HEK293 (cell line): ENCODE measurements around the gene MACF1.
A peak's percentile ranks its signal among the peaks of the same experiment; 100 is the strongest.

Source experiments
- ATF2 ChIP-seq: fragments of 450-650 bp; formaldehyde crosslinking; IDR thresholded peaks from 2 replicates; pipeline ENCODE4 v1.5.1; 2016; ENCODE audit warnings: missing biosample characterization, missing genetic modification characterization, low read depth
- GLIS1 ChIP-seq: fragments of 450-650 bp; formaldehyde crosslinking; IDR thresholded peaks from 2 replicates; pipeline ENCODE4 v1.5.1; 2016; ENCODE audit warnings: missing biosample characterization, missing genetic modification characterization
- IKZF3 ChIP-seq: fragments of 450-650 bp; IDR thresholded peaks from 2 replicates; pipeline ENCODE4 v1.5.0; 2018; ENCODE audit warnings: missing biosample characterization, mild to moderate bottlenecking, missing genetic modification characterization, moderate library complexity
- KLF16 ChIP-seq: fragments of 450-650 bp; formaldehyde crosslinking; IDR thresholded peaks from 2 replicates; pipeline ENCODE4 v1.5.1; 2017; ENCODE audit warnings: missing biosample characterization, missing genetic modification characterization
- PRDM1 ChIP-seq: fragments of 450-650 bp; formaldehyde crosslinking; IDR thresholded peaks from 2 replicates; pipeline ENCODE4; 2016; ENCODE audit warnings: missing biosample characterization, missing genetic modification characterization
- PRDM4 ChIP-seq: fragments of 450-650 bp; formaldehyde crosslinking; IDR thresholded peaks from 2 replicates; pipeline ENCODE4 v1.5.1; 2017; ENCODE audit warnings: missing biosample characterization, missing genetic modification characterization
- RBAK ChIP-seq: fragments of 450-650 bp; formaldehyde crosslinking; IDR thresholded peaks from 2 replicates; pipeline ENCODE4 v1.5.1; 2016; ENCODE audit warnings: missing biosample characterization, missing genetic modification characterization
- SCRT1 ChIP-seq: fragments of 450-650 bp; formaldehyde crosslinking; IDR thresholded peaks from 2 replicates; pipeline ENCODE4 v1.5.1; 2016; ENCODE audit warnings: missing biosample characterization, missing genetic modification characterization, borderline replicate concordance
- SP3 ChIP-seq: fragments of 450-650 bp; formaldehyde crosslinking; IDR thresholded peaks from 2 replicates; pipeline ENCODE4 v1.5.1; 2016; ENCODE audit warnings: missing biosample characterization, missing genetic modification characterization
- SP7 ChIP-seq: fragments of 450-650 bp; formaldehyde crosslinking; IDR thresholded peaks from 2 replicates; pipeline ENCODE4 v1.5.1; 2016; ENCODE audit warnings: missing biosample characterization, missing genetic modification characterization
- TRIM28 ChIP-seq: IDR thresholded peaks from 2 replicates; pipeline ENCODE4 v1.6.1; 2011; ENCODE audit warnings: low read length, control low read depth, borderline replicate concordance
- WT1 ChIP-seq: fragments of 450-650 bp; formaldehyde crosslinking; IDR thresholded peaks from 2 replicates; pipeline ENCODE4 v1.5.1; 2016; ENCODE audit warnings: missing biosample characterization, missing genetic modification characterization
- ZBTB17 ChIP-seq: fragments of 450-650 bp; formaldehyde crosslinking; IDR thresholded peaks from 2 replicates; pipeline ENCODE4 v1.5.1; 2016; ENCODE audit warnings: missing biosample characterization, missing genetic modification characterization
- ZBTB21 ChIP-seq: fragments of 450-650 bp; formaldehyde crosslinking; IDR thresholded peaks from 2 replicates; pipeline ENCODE4 v1.5.1; 2017; ENCODE audit warnings: missing biosample characterization, missing genetic modification characterization
- ZBTB44 ChIP-seq: fragments of 450-650 bp; IDR thresholded peaks from 2 replicates; pipeline ENCODE4 v1.5.1; 2018; ENCODE audit warnings: missing biosample characterization, mild to moderate bottlenecking, missing genetic modification characterization
- ZEB2 ChIP-seq: fragments of 450-650 bp; formaldehyde crosslinking; IDR thresholded peaks from 2 replicates; pipeline ENCODE4 v1.5.1; 2016; ENCODE audit warnings: missing biosample characterization, missing genetic modification characterization
- ZNF2 ChIP-seq: fragments of 450-650 bp; formaldehyde crosslinking; IDR thresholded peaks from 2 replicates; pipeline ENCODE4 v1.5.1; 2016; ENCODE audit warnings: missing biosample characterization, missing genetic modification characterization
- ZNF24 ChIP-seq: fragments of 450-650 bp; formaldehyde crosslinking; IDR thresholded peaks from 2 replicates; pipeline ENCODE4 v1.5.1; 2016; ENCODE audit warnings: missing biosample characterization, missing genetic modification characterization
- ZNF335 ChIP-seq: fragments of 450-650 bp; formaldehyde crosslinking; conservative IDR thresholded peaks from 2 replicates; pipeline ENCODE4 v1.5.1; 2016; ENCODE audit warnings: missing biosample characterization, missing genetic modification characterization
- ZNF366 ChIP-seq: fragments of 450-650 bp; formaldehyde crosslinking; conservative IDR thresholded peaks from 2 replicates; pipeline ENCODE4 v1.5.1; 2016; ENCODE audit warnings: missing biosample characterization, missing genetic modification characterization
- ZNF398 ChIP-seq: fragments of 450-650 bp; formaldehyde crosslinking; IDR thresholded peaks from 2 replicates; pipeline ENCODE4 v1.5.1; 2017; ENCODE audit warnings: missing biosample characterization, missing genetic modification characterization
- ZNF433 ChIP-seq: fragments of 450-650 bp; formaldehyde crosslinking; IDR thresholded peaks from 2 replicates; pipeline ENCODE4 v1.5.1; 2016; ENCODE audit warnings: missing biosample characterization, missing genetic modification characterization, low read depth
- ZNF518A ChIP-seq: fragments of 450-650 bp; formaldehyde crosslinking; conservative IDR thresholded peaks from 2 replicates; pipeline ENCODE4 v1.5.1; 2016; ENCODE audit warnings: low read depth, missing biosample characterization, missing genetic modification characterization
- ZNF548 ChIP-seq: fragments of 450-650 bp; formaldehyde crosslinking; IDR thresholded peaks from 2 replicates; pipeline ENCODE4 v1.5.1; 2016; ENCODE audit warnings: missing biosample characterization, missing genetic modification characterization
- ZNF623 ChIP-seq: fragments of 450-650 bp; formaldehyde crosslinking; IDR thresholded peaks from 2 replicates; pipeline ENCODE4 v1.5.1; 2016; ENCODE audit warnings: missing biosample characterization, missing genetic modification characterization
- ZNF629 ChIP-seq: fragments of 450-650 bp; formaldehyde crosslinking; IDR thresholded peaks from 2 replicates; pipeline ENCODE4 v1.5.1; 2017; ENCODE audit warnings: missing biosample characterization, missing genetic modification characterization
- ZNF843 ChIP-seq: fragments of 450-650 bp; formaldehyde crosslinking; IDR thresholded peaks from 2 replicates; pipeline ENCODE4 v1.5.1; 2016; ENCODE audit warnings: missing biosample characterization, missing genetic modification characterization
- ZSCAN4 ChIP-seq: fragments of 450-650 bp; formaldehyde crosslinking; IDR thresholded peaks from 2 replicates; pipeline ENCODE4 v1.5.1; 2017; ENCODE audit warnings: missing biosample characterization, missing genetic modification characterization

MACF1 gene

GRCh38 chr1:39268112-39268581 lies 63.7 kb downstream of the MACF1 start (continued):
- no peak for TF ChIP-seq ZNF623
- peak; percentile 60 for TF ChIP-seq SP7 (tag by site-specific recombination)
- 0 out of 2 replicates have a peak, but pooled peaks have one; percentile 22 for TF ChIP-seq ZNF518A (tag by site-specific recombination)
- no peak for TF ChIP-seq ZNF548 (tag by site-specific recombination)
- TF ChIP-seq SCRT1 (tag by site-specific recombination): no peak
- peak; percentile 30; the same call in 1 of the 2 replicates for TF ChIP-seq ZSCAN4
- peak; percentile 76 for TF ChIP-seq ATF2
- TF ChIP-seq ZBTB17 (tag by site-specific recombination): peak; percentile 91
- peak; percentile 73; the same call in 1 of the 2 replicates for TF ChIP-seq ZEB2
- peak; percentile 93 for TF ChIP-seq ZNF398 (tag by site-specific recombination)
- TF ChIP-seq ZNF2 (tag by site-specific recombination): peak; percentile 54; the same call in 1 of the 2 replicates
- TF ChIP-seq WT1 (tag by site-specific recombination): peak; percentile 79
- TF ChIP-seq TRIM28: peak; percentile 60; the same call in 1 of the 2 replicates
- peak; percentile 79; the same call in 1 of the 2 replicates for TF ChIP-seq ZNF629
- TF ChIP-seq ZNF24 (tag by site-specific recombination): peak; percentile 66
- peak; percentile 93 for TF ChIP-seq ZBTB44
- TF ChIP-seq ZNF335 (tag by site-specific recombination): peak; percentile 82
- TF ChIP-seq GLIS1: peak; percentile 51
- peak; percentile 79; the same call in 1 of the 2 replicates for TF ChIP-seq ZBTB21 (tag by site-specific recombination)
- TF ChIP-seq PRDM1: peak; percentile 92
- peak; percentile 68 for TF ChIP-seq SP3 (tag by site-specific recombination)
- no peak for TF ChIP-seq ZNF843 (tag by site-specific recombination)
- peak; percentile 49; the same call in 1 of the 2 replicates for TF ChIP-seq KLF16
- no peak for TF ChIP-seq ZNF433 (tag by site-specific recombination)
- peak; percentile 62 for TF ChIP-seq IKZF3 (tag by site-specific recombination)
- TF ChIP-seq PRDM4: peak; percentile 25; the same call in 1 of the 2 replicates
- TF ChIP-seq ZNF366 (tag by site-specific recombination): peak; percentile 95
- TF ChIP-seq RBAK (tag by site-specific recombination): no peak
